ENCODE measurements around the gene PPFIA2.

- TF ChIP-seq CTCF (IDR thresholded peaks at IDR 0.05) (no peak), POLR2A (IDR thresholded peaks at IDR 0.05) (no peak)
Measured at GRCh38 chr12:81615026-81615588, 144.0 kb downstream of the PPFIA2 start.

All from lower leg skin (tissue), 3 donors.